K562 (cell line): Measurements from ENCODE around the gene HECW1. TPM values are rescaled to one million over a fixed set of nuclear protein-coding genes. Genes with fewer than 3 reads are reported as not detected.
"Not testable (repeated sequence)": the region's sequence is repeated elsewhere in the genome, so short reads cannot be mapped to it uniquely, and the experiment has no call there.

ENCODE experiments used
- ATAC-seq: fragments of 200-7000 bp; cut with Tn5 transposase; 3 replicates; pipeline ENCODE4 v1.9.1; 2020; ENCODE audit warnings: moderate library complexity
- BruUV-seq: library from RNA; stranded (reverse); fragments of 400-500 nt; replicated peaks from 2 replicates; lab custom pipeline; 2021; lab: Mats Ljungman, UMichigan
- CTCF ChIA-PET: fragments of 300-600 bp; formaldehyde crosslinking; extraction: SDS; loops from one replicate; lab custom pipeline; 2021; ENCODE audit warnings: low intra/inter-chr PET ratio; lab: Yijun Ruan, JAX
- POLR2A ChIA-PET: fragments of 300-600, 350-650 bp; sonication (Branson Sonifier 250); formaldehyde crosslinking; extraction: SDS; loops from one replicate; lab custom pipeline; 2021; ENCODE audit warnings: antibody characterized with exemption, inconsistent platforms; lab: Yijun Ruan, JAX
- DNase-seq, 4 experiments: peaks; one replicate each; pipeline versions ENCODE4 v3.0.0 to v3.0.0-alpha.2; 2011 to 2018; ENCODE audit warnings: low spot score in 3 of 4, mixed read lengths in 3 of 4; ENCODE audit errors: extremely low read depth in 1 of 4
- FAIRE-seq: peaks from 2 replicates; lab custom pipeline; 2011; peaks lifted over from hg19 to GRCh38; lab: Jason Lieb, UNC
- H2AFZ ChIP-seq: 2 replicates; pipeline ENCODE4 v1.6.0; 2011; ENCODE audit warnings: low read depth, low read length, control low read depth, inconsistent platforms
- H3K27ac ChIP-seq: fragments of 200-600 bp; 3 replicates; pipeline ENCODE4 v1.8.0; 2011; ENCODE audit warnings: low read depth, mild to moderate bottlenecking, control low read depth, inconsistent platforms, low read length, moderate library complexity, mixed read lengths; ENCODE audit errors: extremely low read depth
- H3K27me3 ChIP-seq, 2 experiments: fragments of 300-600 bp in 1 of 2; 2 replicates in 1 of 2; 3 replicates in 1 of 2; pipeline versions ENCODE4 v1.6.0 to v1.8.0; 2011; ENCODE audit warnings: inconsistent platforms in 2 of 2, low read length in 2 of 2, mild to moderate bottlenecking in 1 of 2, mixed read lengths in 1 of 2, moderate library complexity in 1 of 2; ENCODE audit not compliant: control insufficient read depth in 2 of 2, insufficient read depth in 2 of 2
- H3K36me3 ChIP-seq: fragments of 300-600 bp; 3 replicates; pipeline ENCODE4 v1.8.0; 2011; ENCODE audit warnings: mild to moderate bottlenecking, low read length, inconsistent platforms; ENCODE audit not compliant: control insufficient read depth, insufficient read depth
- H3K4me1 ChIP-seq, 2 experiments: fragments of 200-600 bp in 1 of 2; replicated peaks in 1 of 2; 2 replicates in 1 of 2; 3 replicates in 1 of 2; pipeline versions ENCODE4 v1.5.1 to v1.8.0; 2011; ENCODE audit warnings: inconsistent platforms in 2 of 2, low read length in 2 of 2, mild to moderate bottlenecking in 1 of 2, mixed read lengths in 1 of 2, moderate library complexity in 1 of 2; ENCODE audit not compliant: control insufficient read depth in 2 of 2, insufficient read depth in 2 of 2
- H3K4me2 ChIP-seq: 2 replicates; pipeline ENCODE4 v1.6.1; 2011; ENCODE audit warnings: low read length, control low read depth, inconsistent platforms, mixed read lengths; ENCODE audit not compliant: insufficient read depth
- H3K4me3 ChIP-seq: fragments of 200-600 bp; sonication (generic), shearing (Covaris generic); 2 replicates; pipeline ENCODE4 v1.5.1; 2016; ENCODE audit warnings: control low read depth, inconsistent platforms
- H3K79me2 ChIP-seq: fragments of 200-600 bp; 3 replicates; pipeline ENCODE4 v1.8.0; 2011; ENCODE audit warnings: low read length, inconsistent platforms; ENCODE audit not compliant: control insufficient read depth, insufficient read depth
- H3K9ac ChIP-seq, 2 experiments: 2 replicates each; pipeline versions ENCODE4 v1.6.0 to v1.6.1; 2011; ENCODE audit warnings: low read depth in 2 of 2, low read length in 2 of 2, control low read depth in 1 of 2, inconsistent platforms in 1 of 2, mild to moderate bottlenecking in 1 of 2, mixed read lengths in 1 of 2; ENCODE audit not compliant: insufficient read depth in 1 of 2
- H3K9me1 ChIP-seq: one replicate; pipeline ENCODE4 v1.6.0; 2011; ENCODE audit warnings: inconsistent platforms, mild to moderate bottlenecking, low read length, moderate library complexity; ENCODE audit not compliant: control insufficient read depth, insufficient read depth
- H3K9me3 ChIP-seq: replicated peaks from 2 replicates; pipeline ENCODE4 v1.5.1; 2011; ENCODE audit warnings: low read depth, low read length, inconsistent platforms; ENCODE audit not compliant: control insufficient read depth, insufficient read depth
- H4K20me1 ChIP-seq: replicated peaks from 2 replicates; pipeline ENCODE4 v1.6.1; 2011; ENCODE audit warnings: low read length, inconsistent platforms, mixed read lengths; ENCODE audit not compliant: control insufficient read depth, insufficient read depth
- BRCA1 ChIP-seq, 2 experiments: fragments of 450-650 bp in 1 of 2; sonication (generic) in 1 of 2; formaldehyde crosslinking in 1 of 2; IDR thresholded peaks; 2 replicates each; pipeline versions ENCODE4 v1.5.0 to v1.6.1; 2017 to 2020; ENCODE audit warnings: mild to moderate bottlenecking in 1 of 2, missing genetic modification reagents in 1 of 2
- CBFA2T3 ChIP-seq: fragments of 450-650 bp; IDR thresholded peaks from 2 replicates; pipeline ENCODE4 v1.6.1; 2017
- CEBPB ChIP-seq: fragments of 450-650 bp; IDR thresholded peaks from 2 replicates; pipeline ENCODE4 v1.6.1; 2016; ENCODE audit warnings: missing genetic modification characterization, missing compliant biosample characterization
- CEBPG ChIP-seq, 3 experiments: fragments of 200-800 bp in 1 of 3; sonication (Bioruptor generic) in 1 of 3; sonication (generic) in 1 of 3; formaldehyde crosslinking in 1 of 3; IDR thresholded peaks in 2 of 3; conservative IDR thresholded peaks in 1 of 3; 2 replicates each; pipeline versions ENCODE4 v1.6.1 to v1.8.0; 2016 to 2022; ENCODE audit warnings: missing compliant biosample characterization in 2 of 3, missing genetic modification characterization in 2 of 3, mild to moderate bottlenecking in 1 of 3, missing genetic modification reagents in 1 of 3
- CUX1 ChIP-seq: fragments of 200-800 bp; sonication (Bioruptor generic); IDR thresholded peaks from 2 replicates; pipeline ENCODE4 v1.6.1; 2016; ENCODE audit warnings: missing genetic modification characterization, missing compliant biosample characterization
- EZH2 ChIP-seq: IDR thresholded peaks from 2 replicates; pipeline ENCODE4 v1.6.1; 2012; ENCODE audit warnings: low read depth, mild to moderate bottlenecking, inconsistent platforms, low read length, borderline replicate concordance
- GATAD2A ChIP-seq: fragments of 450-650 bp; IDR thresholded peaks from 2 replicates; pipeline ENCODE4 v1.6.1; 2017
- JUNB ChIP-seq: fragments of 450-650 bp; formaldehyde crosslinking; conservative IDR thresholded peaks from 2 replicates; pipeline ENCODE4 v1.4.0; 2020; ENCODE audit warnings: mild to moderate bottlenecking
- TGIF2 ChIP-seq: sonication (generic); formaldehyde crosslinking; IDR thresholded peaks from 2 replicates; pipeline ENCODE4 v1.8.1; 2022; ENCODE audit warnings: mild to moderate bottlenecking, missing genetic modification reagents, moderate library complexity
- WGBS: fragments of 100-300 bp; shearing (Covaris generic); methylation state at CpG from one replicate; pipeline ENCODE4 v1.1.6; 2016; ENCODE audit warnings: low coverage, mixed read lengths; ENCODE audit not compliant: insufficient coverage; ENCODE audit errors: missing lambda C conversion rate; 5-methylcytosine and 5-hydroxymethylcytosine counted together
- in situ Hi-C: fragments of 300-500 bp; cut with MboI; formaldehyde crosslinking; loops from 4 replicates; pipeline ENCODE4 v1.15.0; 2018; ENCODE audit warnings: inconsistent platforms, mixed read lengths
- intact Hi-C: fragments of 100-400 bp; cut with micrococcal nuclease; formaldehyde crosslinking; loops from 2 replicates; pipeline ENCODE4 v1.14.2; 2022
- polyA plus RNA-seq, 8 experiments: library from polyadenylated mRNA; depleted of rRNA in 4 of 8; stranded (reverse) in 5 of 8; unstranded in 3 of 8; fragments of >200 nt; fragmentation: Nextera tagmentation in 2 of 8; fragmentation: Illumina TruSeq in 1 of 8; extraction: Ambion mirVana in 2 of 8; extraction: Trizol in 1 of 8; gene quantifications; 2 replicates each; pipeline versions ENCODE4 v1.2.1 to v1.2.3, GENCODE V29; 2011 to 2014; ENCODE audit warnings: inconsistent platforms in 1 of 8, missing spikeins in 1 of 8
- total RNA-seq, 7 experiments: library from RNA; depleted of rRNA in 6 of 7; stranded (reverse); fragments of >200 nt in 6 of 7; fragmentation: Illumina TruSeq in 2 of 7; extraction: Trizol in 2 of 7; gene quantifications; 2 replicates each; pipeline versions ENCODE4 v1.2.1 to v1.2.3, GENCODE V29; 2011 to 2021; ENCODE audit warnings: low replicate concordance in 1 of 7
- TF ChIP-seq, protein P1 (sequence below), 2 experiments: fragments of 450-650 bp in 1 of 2; sonication (generic) in 1 of 2; formaldehyde crosslinking in 1 of 2; IDR thresholded peaks in 1 of 2; conservative IDR thresholded peaks in 1 of 2; 2 replicates each; pipeline versions ENCODE4 v1.6.1 to v1.8.1; 2016 to 2023; ENCODE audit warnings: mild to moderate bottlenecking in 2 of 2, moderate library complexity in 2 of 2, inconsistent platforms in 1 of 2, missing genetic modification reagents in 1 of 2

The HECW1 gene
- total and polyA plus RNA-seq, 9 of the 15 experiments (the other 6 are each of a cell fraction or from before 2014, with no cell fraction given) = 0.07 to 0.31 (median 0.13) TPM; not detected in 4

GRCh38 chr7:43573832-43574231 is 461.4 kb downstream of the HECW1 start:
- in situ Hi-C loops, ATAC-seq: not testable (repeated sequence)

GRCh38 chr7:43575506-43575905 is 463.1 kb downstream of the HECW1 start:
- H3K9me1 ChIP-seq = no peaks in the 10 kb centered on the region
- peaks cover 4 to 28% of the 10 kb centered on the region in 2 experiments for H3K4me1 ChIP-seq
- intact Hi-C loops (loop anchor here (5.0 kb wide), 1 partner anchor 118 kb away; no protein-coding TSS in a partner anchor), in situ Hi-C loops (no loop called here)
- whole genome bisulfite sequencing = 77% methylated on average over 6 of the region's 6 CpGs
- no peaks in the 10 kb centered on the region; the same call in 1 of the 2 replicates for H3K9me3 ChIP-seq
- no peak overlapping the region for H3K4me2 ChIP-seq
- CTCF ChIA-PET = no interaction called here
- ATAC-seq (no peak), DNase-seq (no peak)
- POLR2A ChIA-PET = interaction anchor here (1.1 kb wide), 1 partner anchor 187 kb away, joined by 3 read pairs; no protein-coding TSS in a partner anchor
- no peak overlapping the region for H3K9ac ChIP-seq
- H2AFZ ChIP-seq = no peak overlapping the region
- H4K20me1 ChIP-seq = no peaks in the 10 kb centered on the region
- no peaks in the 10 kb centered on the region for H3K36me3 ChIP-seq
- TF ChIP-seq CUX1 (no peak), TGIF2 (CRISPR knock-in tag) (no peak), JUNB (CRISPR knock-in tag) (no peak), GATAD2A (no peak), EZH2 (no peak), CBFA2T3 (no peak), BRCA1 (IDR thresholded peaks at IDR 0.05) (no peak), BRCA1 (CRISPR knock-in tag; IDR thresholded peaks at IDR 0.05) (no peak)
- TF ChIP-seq, all 486 proteins: peak for 0
- Histone ChIP-seq H3K79me2 (no peaks in the 10 kb centered on the region), H3K4me3 (no peak overlapping the region), H3K27me3 (no peaks in the 10 kb centered on the region), H3K27ac (no peak overlapping the region)
- no peak for FAIRE-seq
- BruUV-seq = no TSS peak

More at GRCh38 chr7:43573832-43574231, 461.4 kb downstream of the HECW1 start:
- CTCF ChIA-PET; H3K4me2 ChIP-seq; H3K9me3 ChIP-seq; H3K27ac ChIP-seq; intact Hi-C loops; H3K27me3 ChIP-seq; H2AFZ ChIP-seq; TF ChIP-seq CEBPG (CRISPR knock-in tag; IDR thresholded peaks at IDR 0.05): not testable (repeated sequence)
- POLR2A ChIA-PET = interaction anchor here (0.8 to 2.8 kb wide), 4 partner anchors 8 to 219 kb away, joined by 3 to 16 read pairs (median 6); partner anchors contain the start of gene STK17A
- WGBS = 91% methylated on average over 2 of the region's 2 CpGs
- TF ChIP-seq, protein P1, sequence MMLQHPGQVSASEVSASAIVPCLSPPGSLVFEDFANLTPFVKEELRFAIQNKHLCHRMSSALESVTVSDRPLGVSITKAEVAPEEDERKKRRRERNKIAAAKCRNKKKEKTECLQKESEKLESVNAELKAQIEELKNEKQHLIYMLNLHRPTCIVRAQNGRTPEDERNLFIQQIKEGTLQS (IDR thresholded peaks at IDR 0.05) = 0 out of 2 replicates have a peak, but pooled peaks have one; percentile 15
- TF ChIP-seq, protein P1 (CRISPR knock-in tag; conservative IDR thresholded peaks at IDR 0.05) = not testable (repeated sequence)
- TF ChIP-seq CEBPB (tag) = peak; percentile 72
- peak; percentile 61 to 87; a peak in 3 of 4 replicates for TF ChIP-seq CEBPG (tag; conservative IDR thresholded peaks at IDR 0.05 in 1 of 2, IDR thresholded peaks at IDR 0.05 in 1 of 2)
- TF ChIP-seq, all 486 proteins: peak for 3; not testable (repeated sequence) for 483
- H3K79me2 ChIP-seq, H3K36me3 ChIP-seq, BruUV-seq, H4K20me1 ChIP-seq, H3K9ac ChIP-seq, FAIRE-seq, DNase-seq, H3K9me1 ChIP-seq, H3K4me3 ChIP-seq: not testable (repeated sequence)
- H3K4me1 ChIP-seq = peaks cover 4 to 28% of the 10 kb centered on the region in 2 experiments
